GM12864 (cell line): ENCODE data around the gene GSN.

ENCODE experiments used
- DNase-seq: peaks from one replicate; pipeline ENCODE4 v3.0.0-alpha.2; 2011; ENCODE audit warnings: low read depth
- H3K4me3 ChIP-seq: 2 replicates; pipeline ENCODE4 v1.5.1; 2011; ENCODE audit warnings: mild to moderate bottlenecking, low read depth, low read length, control low read depth
- CTCF ChIP-seq: IDR thresholded peaks from 2 replicates; pipeline ENCODE4 v1.5.1; 2011; ENCODE audit warnings: low read depth, mild to moderate bottlenecking, moderate library complexity, low read length, control low read depth, inconsistent platforms; ENCODE audit errors: missing control alignments

The GSN gene

GRCh38 chr9:121279776-121280388 lies 11.9 kb downstream of the GSN start:
- no peak overlapping the region for H3K4me3 ChIP-seq
- DNase-seq: no peak
- TF ChIP-seq CTCF: no peak

GRCh38 chr9:121280715-121281613 lies 13.0 kb downstream of the GSN start:
- no peak overlapping the region for H3K4me3 ChIP-seq
- TF ChIP-seq CTCF: no peak
- no peak for DNase-seq

- no peak for DNase-seq
- no peak overlapping the region for H3K4me3 ChIP-seq
- TF ChIP-seq CTCF: no peak
Measured at GRCh38 chr9:121281614-121282276, 13.8 kb downstream of the GSN start.

DNA sequence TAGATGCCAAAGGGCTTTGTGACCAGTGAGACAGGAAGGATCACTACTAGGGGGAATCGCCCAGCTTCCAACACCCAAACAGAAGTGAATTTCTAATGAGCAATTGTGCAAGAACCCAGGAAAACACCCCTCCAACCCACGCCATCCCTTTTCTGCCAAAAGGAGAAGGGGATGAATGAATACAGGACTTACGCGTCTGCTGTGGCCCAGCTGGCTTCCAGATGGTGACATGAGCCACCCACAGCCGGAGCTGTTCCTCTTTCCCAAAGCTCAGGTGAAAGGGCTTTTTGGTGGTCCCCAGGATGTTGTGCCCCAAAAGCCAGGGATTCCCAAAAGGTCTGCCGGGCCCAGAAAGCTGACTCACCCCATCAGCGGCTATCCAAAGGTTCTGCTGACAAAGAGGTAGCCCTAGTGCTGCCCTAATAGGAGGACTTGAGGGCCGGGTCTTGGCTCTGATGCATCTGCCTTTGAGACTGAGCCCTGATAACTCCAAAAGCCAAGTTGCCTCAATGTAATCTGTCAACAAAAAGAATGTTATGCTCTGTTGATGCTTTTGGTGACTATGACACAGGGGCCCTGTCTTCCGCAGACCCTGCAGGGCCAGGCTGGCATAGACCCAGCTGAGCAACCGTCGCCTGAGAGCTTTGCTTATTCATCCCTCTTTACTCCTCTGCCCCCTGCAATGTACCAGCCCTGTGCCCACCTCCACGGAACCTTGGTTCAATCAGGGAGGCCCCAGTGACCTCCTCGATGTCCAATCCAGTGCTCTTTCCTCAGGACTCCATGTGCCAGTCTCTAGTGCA lies 14.5 kb downstream of the GSN start:
- DNase-seq: no peak
- no peak for TF ChIP-seq CTCF
- no peak overlapping the region for H3K4me3 ChIP-seq

DNA sequence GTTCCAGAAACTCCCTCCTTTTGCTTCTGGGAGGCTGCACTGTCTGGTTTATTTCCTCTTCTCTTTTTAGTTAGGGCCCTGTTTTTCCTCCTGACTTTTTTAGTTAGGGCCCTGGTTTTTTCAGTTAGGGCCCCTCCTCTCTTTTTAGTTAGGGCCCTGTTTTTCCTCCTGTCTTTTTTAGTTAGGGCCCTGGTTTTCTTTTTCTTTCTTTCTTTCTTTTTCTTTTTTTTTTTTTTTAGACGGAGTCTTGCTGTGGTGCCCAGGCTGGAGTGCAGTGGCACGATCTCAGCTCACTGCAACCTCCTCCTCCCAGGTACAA lies 15.1 kb downstream of the GSN start:
- DNase-seq: no peak
- no peak overlapping the region for H3K4me3 ChIP-seq
- no peak for TF ChIP-seq CTCF

DNA sequence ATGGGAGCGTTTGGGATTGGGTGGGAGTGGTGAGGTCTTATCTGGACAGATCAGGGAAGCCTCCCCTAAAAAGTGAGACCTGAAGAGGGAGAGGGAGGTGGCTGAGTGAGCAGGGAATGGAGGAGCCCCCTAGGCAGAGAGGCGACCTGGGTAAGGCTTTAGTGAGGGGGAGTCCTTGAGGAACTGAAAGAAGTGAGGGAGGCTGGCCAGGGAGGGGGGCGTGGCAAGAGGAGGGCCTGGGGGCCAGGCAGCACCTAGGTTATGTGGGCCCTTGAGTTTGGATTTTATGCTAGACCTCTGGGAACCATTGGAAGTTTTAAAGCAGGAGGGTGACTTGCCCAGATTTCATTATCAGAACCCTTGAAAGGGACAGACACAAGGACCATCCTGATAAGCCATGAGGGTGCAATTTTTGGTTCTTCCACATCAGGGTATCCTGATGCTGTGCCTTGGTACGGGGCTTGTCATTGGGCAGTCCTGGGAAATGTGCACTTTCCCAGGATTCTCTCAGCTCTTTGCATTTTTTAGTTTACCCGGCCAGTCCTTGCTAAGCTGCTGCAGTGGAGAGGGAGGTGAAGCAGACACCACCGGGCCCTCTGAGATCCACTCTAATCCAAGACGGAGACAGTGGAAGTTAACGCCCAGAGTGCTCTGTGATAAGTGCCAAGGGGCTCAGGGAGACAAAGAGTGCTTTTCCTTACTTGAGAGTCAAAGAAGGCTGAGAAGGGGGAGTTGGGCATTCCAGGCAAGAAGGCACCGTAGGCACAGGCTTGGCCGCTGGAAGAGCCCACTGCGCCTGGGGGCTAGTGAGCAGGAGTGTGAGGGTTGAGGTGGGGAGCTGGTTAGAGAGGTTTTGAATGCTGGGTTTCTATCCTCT lies 16.1 kb downstream of the GSN start:
- no peak for DNase-seq
- H3K4me3 ChIP-seq: no peak overlapping the region
- no peak for TF ChIP-seq CTCF
